Panc1 (cell line): ENCODE measurements around the gene TENM3.

Experiments
- TF ChIP-seq, protein P1 (sequence below): fragments of 450-650 bp; IDR thresholded peaks from 2 replicates; pipeline ENCODE4 v1.5.1; 2017; ENCODE audit warnings: mild to moderate bottlenecking
- TF ChIP-seq, protein P2 (sequence below), 2 experiments: IDR thresholded peaks; 2 replicates each; pipeline ENCODE4 v1.6.1; 2011 to 2012; ENCODE audit warnings: low read depth in 2 of 2, control low read depth in 1 of 2, low read length in 1 of 2, mild to moderate bottlenecking in 1 of 2, moderate library complexity in 1 of 2; ENCODE audit not compliant: insufficient read depth in 1 of 2

DNA sequence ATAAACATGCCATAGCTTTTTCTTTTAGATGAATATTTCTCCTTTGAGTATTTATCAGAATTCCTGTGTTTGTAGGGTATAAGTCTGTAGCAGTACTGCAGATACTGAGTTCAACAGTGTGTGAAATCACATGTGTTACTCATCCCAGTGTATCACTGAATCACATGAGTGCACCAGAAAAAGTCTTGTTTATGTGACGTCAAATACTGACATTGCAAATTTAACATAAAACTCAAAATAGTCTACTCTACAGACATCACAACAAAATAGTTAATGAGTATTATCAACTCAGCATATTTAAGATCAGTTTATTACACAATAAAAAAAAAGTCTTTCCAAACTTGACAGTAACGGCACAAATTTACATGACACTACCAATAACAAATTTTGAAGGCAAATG lies 452.6 kb downstream of the TENM3 start:
- TF ChIP-seq, protein P1, sequence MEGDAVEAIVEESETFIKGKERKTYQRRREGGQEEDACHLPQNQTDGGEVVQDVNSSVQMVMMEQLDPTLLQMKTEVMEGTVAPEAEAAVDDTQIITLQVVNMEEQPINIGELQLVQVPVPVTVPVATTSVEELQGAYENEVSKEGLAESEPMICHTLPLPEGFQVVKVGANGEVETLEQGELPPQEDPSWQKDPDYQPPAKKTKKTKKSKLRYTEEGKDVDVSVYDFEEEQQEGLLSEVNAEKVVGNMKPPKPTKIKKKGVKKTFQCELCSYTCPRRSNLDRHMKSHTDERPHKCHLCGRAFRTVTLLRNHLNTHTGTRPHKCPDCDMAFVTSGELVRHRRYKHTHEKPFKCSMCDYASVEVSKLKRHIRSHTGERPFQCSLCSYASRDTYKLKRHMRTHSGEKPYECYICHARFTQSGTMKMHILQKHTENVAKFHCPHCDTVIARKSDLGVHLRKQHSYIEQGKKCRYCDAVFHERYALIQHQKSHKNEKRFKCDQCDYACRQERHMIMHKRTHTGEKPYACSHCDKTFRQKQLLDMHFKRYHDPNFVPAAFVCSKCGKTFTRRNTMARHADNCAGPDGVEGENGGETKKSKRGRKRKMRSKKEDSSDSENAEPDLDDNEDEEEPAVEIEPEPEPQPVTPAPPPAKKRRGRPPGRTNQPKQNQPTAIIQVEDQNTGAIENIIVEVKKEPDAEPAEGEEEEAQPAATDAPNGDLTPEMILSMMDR = no peak
- TF ChIP-seq, protein P2, sequence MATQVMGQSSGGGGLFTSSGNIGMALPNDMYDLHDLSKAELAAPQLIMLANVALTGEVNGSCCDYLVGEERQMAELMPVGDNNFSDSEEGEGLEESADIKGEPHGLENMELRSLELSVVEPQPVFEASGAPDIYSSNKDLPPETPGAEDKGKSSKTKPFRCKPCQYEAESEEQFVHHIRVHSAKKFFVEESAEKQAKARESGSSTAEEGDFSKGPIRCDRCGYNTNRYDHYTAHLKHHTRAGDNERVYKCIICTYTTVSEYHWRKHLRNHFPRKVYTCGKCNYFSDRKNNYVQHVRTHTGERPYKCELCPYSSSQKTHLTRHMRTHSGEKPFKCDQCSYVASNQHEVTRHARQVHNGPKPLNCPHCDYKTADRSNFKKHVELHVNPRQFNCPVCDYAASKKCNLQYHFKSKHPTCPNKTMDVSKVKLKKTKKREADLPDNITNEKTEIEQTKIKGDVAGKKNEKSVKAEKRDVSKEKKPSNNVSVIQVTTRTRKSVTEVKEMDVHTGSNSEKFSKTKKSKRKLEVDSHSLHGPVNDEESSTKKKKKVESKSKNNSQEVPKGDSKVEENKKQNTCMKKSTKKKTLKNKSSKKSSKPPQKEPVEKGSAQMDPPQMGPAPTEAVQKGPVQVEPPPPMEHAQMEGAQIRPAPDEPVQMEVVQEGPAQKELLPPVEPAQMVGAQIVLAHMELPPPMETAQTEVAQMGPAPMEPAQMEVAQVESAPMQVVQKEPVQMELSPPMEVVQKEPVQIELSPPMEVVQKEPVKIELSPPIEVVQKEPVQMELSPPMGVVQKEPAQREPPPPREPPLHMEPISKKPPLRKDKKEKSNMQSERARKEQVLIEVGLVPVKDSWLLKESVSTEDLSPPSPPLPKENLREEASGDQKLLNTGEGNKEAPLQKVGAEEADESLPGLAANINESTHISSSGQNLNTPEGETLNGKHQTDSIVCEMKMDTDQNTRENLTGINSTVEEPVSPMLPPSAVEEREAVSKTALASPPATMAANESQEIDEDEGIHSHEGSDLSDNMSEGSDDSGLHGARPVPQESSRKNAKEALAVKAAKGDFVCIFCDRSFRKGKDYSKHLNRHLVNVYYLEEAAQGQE (IDR thresholded peaks at IDR 0.05; ENCODE audit: insufficient read depth in 1 of 2, low read depth in 2 of 2, low read length in 1 of 2) = no peak
